Transverse colon (tissue), 4 donors: ENCODE data around the gene RAB3C. TPM values are rescaled to one million over a fixed set of nuclear protein-coding genes. Genes with fewer than 3 reads are reported as not detected.

Source experiments
- DNase-seq: peaks from one replicate; pipeline ENCODE4 v3.0.0-alpha.2; 2019
- H3K27ac ChIP-seq, 4 donors: fragments of 200-600 bp; sonication (generic); 2 replicates each; pipeline ENCODE4 v1.5.1; 2016 to 2018; ENCODE audit warnings: inconsistent platforms in 4 of 4
- H3K27me3 ChIP-seq: fragments of 200-600 bp; sonication (generic); 2 replicates; pipeline ENCODE4 v1.5.1; 2017; ENCODE audit warnings: inconsistent platforms
- H3K36me3 ChIP-seq, 4 donors: fragments of 200-600 bp; sonication (generic); 2 replicates each; pipeline ENCODE4 v1.5.1; 2017 to 2019; ENCODE audit warnings: inconsistent platforms in 4 of 4
- H3K4me1 ChIP-seq, 4 donors: fragments of 200-600 bp; sonication (generic); 2 replicates each; pipeline ENCODE4 v1.5.1; 2017 to 2020; ENCODE audit warnings: inconsistent platforms in 4 of 4
- H3K4me3 ChIP-seq, 4 donors: fragments of 200-600 bp; sonication (generic); 1 replicate in 1 of 4; 2 replicates in 3 of 4; pipeline versions ENCODE4 v1.5.1 to v1.6.1; 2017 to 2019; ENCODE audit warnings: inconsistent platforms in 4 of 4
- H3K9me3 ChIP-seq, 2 donors: fragments of 200-600 bp; sonication (generic); 2 replicates each; pipeline ENCODE4 v1.5.1; 2017 to 2019; ENCODE audit warnings: inconsistent platforms in 2 of 2
- CTCF ChIP-seq, 5 experiments: fragments of 200-600 bp in 3 of 5; fragments of 450-650 bp in 2 of 5; sonication (generic) in 3 of 5; IDR thresholded peaks; 1 replicate in 2 of 5; 2 replicates in 3 of 5; pipeline ENCODE4 v1.5.1; 2016 to 2017; ENCODE audit warnings: antibody characterized with exemption in 5 of 5, inconsistent platforms in 3 of 5, mild to moderate bottlenecking in 2 of 5, moderate library complexity in 1 of 5
- EP300 ChIP-seq: sonication (generic); formaldehyde crosslinking; IDR thresholded peaks from one replicate; pipeline ENCODE4 v1.6.1; 2017; ENCODE audit warnings: antibody characterized with exemption, low read depth
- POLR2A ChIP-seq: fragments of 450-650 bp; IDR thresholded peaks from one replicate; pipeline ENCODE4 v1.6.1; 2016; ENCODE audit warnings: antibody characterized with exemption, mild to moderate bottlenecking, moderate library complexity
- POLR2AphosphoS5 ChIP-seq, 3 donors: sonication (generic); formaldehyde crosslinking; IDR thresholded peaks; one replicate each; pipeline ENCODE4 v1.6.1; 2016; ENCODE audit warnings: antibody characterized with exemption in 3 of 3
- WGBS, 2 donors: methylation state at CpG; one replicate each; pipeline ENCODE4 v1.1.5; 2018; ENCODE audit warnings: low coverage in 1 of 2; 5-methylcytosine and 5-hydroxymethylcytosine counted together
- in situ Hi-C, 4 donors: fragments of 200-750 bp; cut with MboI; loops; one replicate each; pipeline versions ENCODE4 v1.15.0 to v1.15.1; 2017; ENCODE audit warnings: low sequenced_read_pairs in 3 of 4, low pct_ligation_motif_present in 1 of 4, low pct_unique_long_range_greater_than_20kb in 1 of 4
- intact Hi-C: fragments of 100-400 bp; cut with DNase I; formaldehyde crosslinking; loops from one replicate; pipeline ENCODE4 v1.15.1; 2023; ENCODE audit warnings: low total_unique reads
- total RNA-seq, 4 donors: library from RNA; depleted of rRNA; stranded (reverse); fragments of >200 nt; gene quantifications; one replicate each; pipeline ENCODE4 v1.1.0, GENCODE V29; 2016

Gene RAB3C
- total RNA-seq, 4 donors from 2014 or later: 0.20 to 0.75 (median 0.51) TPM

GRCh38 chr5:58649716-58650115 is 66.8 kb downstream of the RAB3C start:
- TF ChIP-seq POLR2AphosphoS5 (IDR thresholded peaks at IDR 0.05): no peak
- TF ChIP-seq EP300: no peak
- no peak for TF ChIP-seq POLR2A
- no peak for TF ChIP-seq CTCF (IDR thresholded peaks at IDR 0.05)
- Histone ChIP-seq H3K4me1 (no peaks in the 10 kb centered on the region), H3K4me3 (no peak overlapping the region), H3K36me3 (no peaks in the 10 kb centered on the region), H3K27me3 (peaks cover 2% of the 10 kb centered on the region), H3K27ac (no peak overlapping the region), H3K9me3 (no peaks in the 10 kb centered on the region)
- in situ Hi-C loops (no loop called here), intact Hi-C loops (no loop called here)
- WGBS, 2 donors: 37 to 46% methylated on average over 2 of the region's 2 CpGs
- no peak for DNase-seq

GRCh38 chr5:58653521-58653920 is 70.6 kb downstream of the RAB3C start:
- in situ Hi-C loops (no loop called here), intact Hi-C loops (no loop called here)
- Histone ChIP-seq H3K27ac (no peak overlapping the region), H3K9me3 (no peaks in the 10 kb centered on the region), H3K36me3 (no peaks in the 10 kb centered on the region), H3K27me3 (no peaks in the 10 kb centered on the region), H3K4me3 (no peak overlapping the region), H3K4me1 (no peaks in the 10 kb centered on the region)
- 83 to 91% methylated on average over 1 of the region's 1 CpG for WGBS, 2 donors
- no peak for DNase-seq
- TF ChIP-seq EP300 (no peak), CTCF (IDR thresholded peaks at IDR 0.05) (no peak), POLR2AphosphoS5 (IDR thresholded peaks at IDR 0.05) (no peak), POLR2A (no peak)

- H3K4me3 ChIP-seq: no peak overlapping the region
- intact Hi-C loops (no loop called here), in situ Hi-C loops (no loop called here)
- H3K9me3 ChIP-seq: no peaks in the 10 kb centered on the region
- no peak overlapping the region for H3K27ac ChIP-seq
- no peaks in the 10 kb centered on the region for H3K36me3 ChIP-seq
- no peak for DNase-seq
- no peaks in the 10 kb centered on the region for H3K4me1 ChIP-seq
- TF ChIP-seq POLR2A (no peak), POLR2AphosphoS5 (IDR thresholded peaks at IDR 0.05) (no peak), CTCF (IDR thresholded peaks at IDR 0.05) (no peak), EP300 (no peak)
- WGBS, 2 donors: 6% methylated on average over 1 of the region's 1 CpG; no CpG with 5 or more reads in 1 of the 2 donors
- H3K27me3 ChIP-seq: no peaks in the 10 kb centered on the region
Observed at GRCh38 chr5:58666141-58666540, 83.3 kb downstream of the RAB3C start.

GRCh38 chr5:58666598-58667581 is 84.0 kb downstream of the RAB3C start:
- no peak overlapping the region for H3K27ac ChIP-seq
- no peak for TF ChIP-seq POLR2A
- no peak for TF ChIP-seq CTCF (IDR thresholded peaks at IDR 0.05)
- TF ChIP-seq POLR2AphosphoS5 (IDR thresholded peaks at IDR 0.05): no peak
- TF ChIP-seq EP300: no peak
- 80 to 91% methylated on average over 8 of the region's 8 CpGs for WGBS, 2 donors
- H3K4me3 ChIP-seq: no peak overlapping the region
- no peak for DNase-seq
- H3K27me3 ChIP-seq: no peaks in the 10 kb centered on the region
- no peaks in the 10 kb centered on the region for H3K9me3 ChIP-seq
- intact Hi-C loops: no loop called here
- H3K36me3 ChIP-seq: no peaks in the 10 kb centered on the region
- in situ Hi-C loops: no loop called here
- no peaks in the 10 kb centered on the region for H3K4me1 ChIP-seq
